ENCODE measurements around the gene GGT1. TPM values are rescaled to one million over a fixed set of nuclear protein-coding genes. Genes with fewer than 3 reads are reported as not detected.

The GGT1 gene
- total and polyA plus RNA-seq, 2 of the 8 experiments (the other 6 are each of a cell fraction or from before 2014, with no cell fraction given) = 14.4 to 29.2 TPM

- TF ChIP-seq HDAC6 (IDR thresholded peaks at IDR 0.05; ENCODE audit: low read depth, low read length) (no peak), HDAC2 (IDR thresholded peaks at IDR 0.05; ENCODE audit: borderline replicate concordance in 1 of 2, low read depth in 2 of 2, low read length in 2 of 2) (no peak), TEAD4 (IDR thresholded peaks at IDR 0.05; ENCODE audit: low read depth, low read length) (no peak), CHD7 (IDR thresholded peaks at IDR 0.05; ENCODE audit: insufficient replicate concordance, low read length) (no peak)
Measured at GRCh38 chr22:24563246-24563645, 39.7 kb upstream of the GGT1 start (continued).

Measured in H1 (cell line).